GM19452 (cell line): ENCODE data around the gene GDNF.
"Not testable (repeated sequence)": the region's sequence is repeated elsewhere in the genome, so short reads cannot be mapped to it uniquely, and the experiment has no call there.

Experiments used
- ATAC-seq: cut with Tn5 transposase; IDR thresholded peaks from one replicate; pipeline ENCODE4 v1.9.1; 2021; ENCODE audit not compliant: unreplicated experiment

GDNF gene

DNA sequence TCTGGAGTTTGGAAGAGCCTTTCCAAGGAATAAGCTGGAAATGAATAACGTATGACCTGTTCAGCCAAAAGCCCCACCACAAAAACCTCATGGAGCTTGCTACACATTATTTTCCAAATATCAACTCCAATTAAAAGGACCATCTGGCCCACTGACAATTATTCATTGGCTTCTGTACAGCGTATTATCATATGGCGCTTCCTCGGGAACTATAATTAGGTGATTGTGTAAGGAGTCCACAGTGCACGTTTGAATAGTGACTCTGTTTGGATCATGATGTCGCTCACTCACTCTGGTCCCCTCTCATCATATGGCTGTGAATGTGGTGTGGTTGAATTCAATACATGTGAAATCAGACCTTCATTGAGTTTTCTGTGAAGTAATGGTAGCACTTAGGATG lies 52.1 kb downstream of the GDNF start:
- no peak for ATAC-seq

DNA sequence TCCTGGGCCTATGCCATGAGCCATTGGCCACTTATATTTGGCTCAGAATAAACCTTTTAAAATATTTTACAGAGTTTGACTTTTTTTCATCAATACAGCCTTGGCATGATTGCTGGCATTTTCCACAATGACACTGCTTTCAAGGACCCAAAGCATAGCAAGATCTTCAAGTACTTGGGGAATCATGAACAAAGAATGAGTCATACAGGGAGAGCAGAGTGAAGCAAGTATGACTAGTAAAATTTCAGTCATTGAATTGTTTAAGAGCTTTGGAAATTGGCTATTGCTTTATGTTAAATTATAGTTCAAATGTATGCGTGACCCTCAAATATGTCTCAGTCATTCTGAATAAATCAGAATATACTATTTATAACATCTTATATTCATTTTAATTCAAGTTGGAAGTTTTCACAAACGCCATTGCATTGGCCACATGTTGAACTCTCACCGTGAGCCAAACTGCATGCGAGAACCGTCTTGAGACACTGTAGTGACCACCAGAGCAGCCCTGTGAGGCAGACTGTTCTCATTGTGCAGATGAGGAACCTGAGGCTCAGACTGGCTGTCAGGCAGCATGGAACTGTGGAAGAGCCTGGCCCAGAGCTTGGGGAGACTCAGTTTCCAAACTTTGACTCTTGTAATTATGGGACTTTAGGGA lies 52.9 kb downstream of the GDNF start:
- ATAC-seq: no peak

DNA sequence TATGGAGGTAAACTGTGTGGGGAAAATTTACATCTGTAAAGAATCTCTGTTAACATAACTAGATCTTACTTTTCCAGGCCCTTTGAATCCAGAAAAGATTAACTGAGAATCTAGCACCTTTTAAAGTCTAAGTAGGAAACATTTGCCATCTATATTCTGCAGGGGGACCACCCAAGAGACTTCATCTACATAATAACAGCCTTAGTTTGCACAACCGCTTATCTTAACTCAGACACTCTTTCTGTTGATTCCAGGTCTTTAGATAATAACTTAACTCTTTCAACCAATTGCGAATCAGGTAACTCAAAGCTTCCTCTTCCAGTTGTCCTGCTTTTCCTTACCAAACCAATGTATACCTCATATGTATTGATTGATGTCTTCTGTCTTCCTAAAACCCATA lies 53.4 kb downstream of the GDNF start:
- ATAC-seq: no peak

DNA sequence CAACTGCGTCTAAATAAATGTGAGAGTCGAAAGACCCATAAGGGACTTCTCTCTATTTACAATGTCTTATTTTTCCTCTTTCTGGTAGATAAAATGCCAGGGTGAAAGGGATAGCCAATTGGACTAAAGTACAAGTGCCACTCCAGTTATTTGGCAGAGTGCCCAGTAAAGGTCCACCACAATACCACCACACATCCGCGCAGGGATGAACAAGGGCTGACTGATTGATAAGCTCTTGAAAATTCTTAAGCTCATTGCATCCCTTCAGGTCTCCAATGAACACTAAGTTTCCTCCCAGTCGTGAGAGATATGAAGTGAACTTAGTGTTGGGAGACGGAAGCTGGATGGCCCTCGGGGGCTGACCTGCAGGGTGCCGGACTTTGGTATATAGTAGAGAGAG lies 58.4 kb downstream of the GDNF start:
- not testable (repeated sequence) for ATAC-seq

DNA sequence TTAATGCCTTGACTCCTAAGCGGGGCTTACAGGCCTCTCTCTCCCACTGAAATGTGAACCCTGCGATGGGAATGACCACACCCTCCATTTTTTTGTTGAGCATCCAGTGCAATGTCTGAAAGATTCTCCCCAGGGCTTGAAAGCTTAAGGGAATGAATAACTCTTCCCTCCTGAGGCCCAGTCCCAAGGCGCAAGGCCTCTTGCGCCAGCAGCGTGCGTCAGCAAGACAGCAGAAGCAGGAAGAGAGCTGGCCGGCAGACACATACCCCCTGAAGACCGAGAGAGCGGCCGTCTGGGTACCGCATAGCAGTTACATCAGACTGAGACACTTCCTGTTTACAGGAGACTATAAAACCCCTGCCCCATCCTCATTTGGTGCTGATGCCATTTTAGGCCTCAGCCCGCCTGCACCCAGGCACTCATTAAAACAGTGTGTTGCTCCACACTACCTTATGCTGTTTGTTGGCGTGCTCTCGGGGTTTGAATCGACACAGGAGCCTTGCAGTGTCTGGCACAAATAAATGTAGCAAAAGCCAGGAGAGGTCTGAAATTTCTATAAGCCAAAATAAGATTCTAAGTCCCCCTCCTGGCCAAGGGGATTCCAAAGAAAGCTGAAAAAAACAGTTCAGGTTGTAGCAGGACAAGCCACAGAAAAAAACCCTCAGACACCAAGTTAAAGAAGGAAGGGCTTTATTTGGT lies 62.3 kb downstream of the GDNF start:
- ATAC-seq: no peak

DNA sequence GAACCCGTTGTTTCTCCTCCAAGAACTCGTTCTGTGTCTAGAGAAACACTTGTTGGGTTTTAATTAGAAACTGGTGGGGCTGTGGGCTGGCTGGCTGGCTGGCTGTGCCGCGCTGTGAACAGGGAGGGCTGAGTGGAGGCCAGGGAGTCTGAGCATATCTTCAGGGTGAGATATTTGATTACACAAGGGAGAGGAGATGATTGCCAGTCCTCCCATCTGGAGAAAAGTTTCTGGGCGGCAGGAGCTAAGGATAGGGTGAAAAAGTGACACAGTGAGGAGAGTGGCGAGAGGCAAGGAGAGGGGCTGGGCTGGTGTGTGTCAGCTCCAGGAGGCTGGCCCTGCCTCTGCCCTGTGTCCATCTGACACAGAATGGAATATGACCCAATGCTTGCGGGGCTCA lies 63.0 kb downstream of the GDNF start:
- no peak for ATAC-seq

DNA sequence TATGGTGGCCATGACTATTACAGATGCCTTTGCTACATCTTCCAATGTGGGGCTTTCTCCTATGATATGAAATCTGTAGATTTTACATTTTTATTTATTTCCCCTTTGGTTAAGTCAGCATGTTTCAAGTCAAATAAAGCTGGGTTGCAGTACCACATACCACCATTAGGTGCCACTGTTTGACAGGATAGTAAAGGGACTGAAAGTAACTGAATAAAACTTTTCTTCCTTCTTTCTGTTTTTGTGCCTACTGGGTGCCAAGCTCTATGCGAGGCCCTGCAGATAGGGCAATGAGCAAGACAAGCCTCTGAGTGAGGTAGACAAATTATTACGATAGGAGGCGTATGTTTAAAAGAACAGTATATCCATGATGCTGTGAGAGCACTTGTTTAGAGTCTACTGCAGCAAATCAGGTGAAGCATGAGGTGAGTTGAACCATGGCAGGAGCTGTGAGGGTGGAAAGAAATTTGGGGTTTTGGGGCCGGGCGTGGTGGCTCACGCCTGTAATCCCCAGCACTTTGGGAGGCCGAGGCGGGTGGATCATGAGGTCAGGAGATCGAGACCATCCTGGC lies 64.8 kb downstream of the GDNF start:
- ATAC-seq: no peak

DNA sequence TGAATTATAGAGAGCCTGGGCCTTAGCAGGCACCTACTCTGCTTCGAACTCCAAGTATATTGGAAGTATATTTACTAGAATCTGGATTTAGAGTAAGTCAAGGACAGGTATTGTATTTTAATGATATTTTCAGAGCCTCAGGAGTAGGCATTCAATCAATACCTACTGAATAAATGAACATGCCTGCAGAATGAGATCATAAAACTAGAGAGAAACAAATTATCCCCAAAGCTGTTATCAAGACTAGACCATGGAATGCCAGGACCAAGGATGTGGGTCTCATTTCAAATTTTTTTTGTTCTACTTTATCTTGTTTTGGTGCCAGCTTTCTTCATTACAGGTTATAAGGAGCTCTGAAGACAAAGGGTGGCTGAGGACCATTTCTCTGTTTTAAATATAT lies 66.0 kb downstream of the GDNF start:
- ATAC-seq: no peak

DNA sequence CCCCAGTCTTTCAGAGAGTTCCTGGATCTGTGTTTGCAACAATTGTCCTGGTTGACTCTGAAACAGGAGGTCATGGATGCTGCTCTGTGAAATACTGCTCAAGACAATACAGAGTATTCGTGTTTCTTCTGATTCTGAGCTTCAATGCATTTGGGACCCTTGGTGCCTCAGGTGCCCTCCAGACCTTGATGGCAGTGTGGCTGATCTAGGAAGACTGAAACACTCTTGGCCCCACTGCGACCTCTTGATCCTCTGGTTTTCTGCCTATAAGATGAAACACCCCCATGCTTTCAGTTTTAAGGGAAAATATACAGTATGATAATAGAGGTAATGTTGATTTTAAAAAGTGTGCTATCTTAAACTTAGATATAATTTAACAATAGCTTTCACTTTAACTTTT lies 67.6 kb downstream of the GDNF start:
- no peak for ATAC-seq

DNA sequence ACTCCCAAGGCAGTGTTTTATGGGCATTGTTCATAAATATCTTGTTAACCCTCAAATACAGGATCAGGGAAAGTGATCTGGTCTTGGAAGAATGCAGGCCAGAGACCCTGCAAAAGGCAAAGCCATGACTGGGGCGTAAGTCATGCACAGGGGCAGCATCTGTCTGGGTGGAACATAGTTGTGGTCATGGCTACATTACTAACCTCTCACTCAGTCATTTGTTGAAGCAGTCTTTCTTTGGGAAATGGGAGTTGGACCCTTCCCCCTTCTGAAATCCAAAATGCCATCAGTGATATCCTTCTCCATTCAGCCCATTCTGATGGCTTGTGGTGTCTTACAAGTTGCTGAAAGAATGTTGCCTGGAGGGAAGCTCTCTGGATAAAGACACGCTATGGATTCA lies 68.1 kb downstream of the GDNF start:
- ATAC-seq: no peak

DNA sequence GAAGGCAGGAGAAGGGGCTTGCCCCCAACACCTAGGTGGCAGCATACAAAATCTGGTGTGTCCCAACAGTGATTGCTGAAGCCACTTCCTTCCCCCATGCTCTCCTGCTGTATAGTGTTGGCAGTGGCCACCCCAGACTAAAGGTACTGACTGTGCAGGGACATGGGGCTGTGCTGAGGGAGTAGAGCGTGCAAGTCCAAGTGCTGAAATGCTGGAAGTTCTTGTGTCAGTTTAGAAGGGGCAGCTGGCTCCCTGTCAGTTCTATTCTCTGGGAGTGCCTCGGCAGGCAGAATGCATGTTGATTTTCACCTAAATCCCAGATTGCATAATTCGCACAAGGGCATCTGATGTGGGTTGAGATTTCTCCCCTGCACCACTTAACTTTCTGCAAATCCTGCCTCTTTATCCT lies 68.6 kb downstream of the GDNF start:
- no peak for ATAC-seq

DNA sequence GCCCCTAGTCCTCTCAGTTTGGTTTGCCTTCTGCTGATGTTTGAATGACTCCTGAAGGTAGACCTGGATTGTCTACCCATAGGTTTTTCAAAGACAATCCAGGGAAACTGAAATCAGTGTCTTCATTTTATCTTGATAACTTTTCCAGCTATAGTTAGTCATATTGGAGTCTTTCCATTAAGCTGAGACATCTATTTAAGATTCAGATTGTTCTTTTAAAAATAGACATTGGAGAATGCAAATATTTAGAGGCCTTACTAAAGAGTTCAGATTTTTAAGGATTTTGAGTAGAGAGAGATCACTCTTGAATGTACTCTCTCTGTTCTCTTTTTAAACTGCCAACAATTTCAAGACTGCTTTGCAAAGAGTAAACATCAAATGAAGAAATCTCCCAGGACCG lies 69.1 kb downstream of the GDNF start:
- no peak for ATAC-seq

DNA sequence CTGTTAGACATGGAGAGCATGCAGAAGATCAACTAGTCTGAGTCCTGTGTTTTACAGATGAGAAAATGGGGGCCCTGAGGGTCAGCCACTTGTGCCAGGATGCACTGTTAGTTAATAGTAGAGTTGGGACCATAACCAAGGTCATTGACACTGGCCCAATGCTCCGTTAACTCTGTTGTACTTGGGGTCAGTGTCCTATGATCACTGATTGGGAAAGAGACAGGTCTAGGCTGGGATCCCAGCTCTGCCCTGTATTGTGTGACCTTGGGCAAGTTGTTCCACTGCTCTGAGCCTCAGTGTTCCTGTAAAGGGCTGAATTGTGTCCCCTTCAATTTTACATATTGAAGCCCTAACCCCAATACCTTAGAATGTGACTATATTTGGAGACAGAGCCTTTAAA lies 70.0 kb downstream of the GDNF start:
- ATAC-seq: no peak

DNA sequence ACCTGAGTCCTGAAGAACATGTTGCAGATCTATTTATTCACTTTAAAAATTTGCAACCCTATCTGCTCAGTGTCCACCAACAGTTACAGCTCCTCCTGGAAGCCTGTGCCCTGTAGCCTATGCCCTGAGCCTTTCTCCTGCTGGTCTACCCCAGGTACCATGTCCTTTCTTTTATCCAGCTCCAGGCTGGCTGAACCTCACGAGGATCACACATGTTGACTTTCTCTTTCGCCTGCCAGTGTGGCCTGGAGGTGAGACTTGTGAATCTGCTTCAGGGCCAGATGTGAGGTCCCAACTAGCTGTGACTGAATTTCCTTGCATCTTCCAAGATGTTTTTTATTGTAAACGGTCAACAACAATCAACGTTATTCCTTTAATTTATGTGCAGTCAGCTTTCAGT lies 70.7 kb downstream of the GDNF start:
- ATAC-seq: no peak

DNA sequence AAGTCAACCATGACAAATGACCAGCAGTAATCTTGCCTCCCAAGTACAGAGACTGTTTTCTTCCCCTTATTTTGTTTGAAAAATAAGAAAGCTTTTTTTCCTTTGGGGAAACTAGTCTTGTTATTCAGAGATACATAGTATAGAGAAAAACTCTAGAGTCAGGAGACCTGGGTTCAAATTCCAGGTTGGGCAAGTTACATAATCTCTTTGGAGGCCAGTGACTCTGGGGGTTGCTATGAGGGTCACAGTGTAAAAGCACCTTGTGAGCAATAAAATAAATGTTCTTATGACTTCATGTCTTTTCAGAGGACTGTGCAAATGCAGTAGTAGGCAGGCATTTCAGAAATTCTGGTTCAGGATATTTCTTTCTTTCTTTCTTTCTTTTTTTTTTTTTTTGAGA lies 71.5 kb downstream of the GDNF start:
- no peak for ATAC-seq

DNA sequence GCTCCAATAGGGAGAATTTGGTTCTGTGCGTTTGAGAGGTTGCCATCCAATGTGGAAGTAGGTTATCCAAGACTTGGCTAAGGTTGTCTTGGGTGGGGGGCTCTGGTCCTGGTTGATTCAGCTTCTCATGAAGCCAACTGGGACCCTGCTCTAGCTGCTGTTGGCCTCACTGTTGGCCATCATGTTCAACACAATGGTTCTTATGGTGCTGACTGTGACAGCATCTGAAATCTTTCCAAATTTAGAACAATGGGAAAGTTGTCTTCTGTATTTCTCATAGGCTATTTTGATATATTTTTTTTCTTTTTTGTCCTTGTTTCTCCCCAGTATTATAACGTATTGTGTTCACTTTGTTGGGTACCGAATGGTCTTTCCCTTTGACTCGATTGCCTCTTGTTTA lies 71.9 kb downstream of the GDNF start:
- no peak for ATAC-seq

DNA sequence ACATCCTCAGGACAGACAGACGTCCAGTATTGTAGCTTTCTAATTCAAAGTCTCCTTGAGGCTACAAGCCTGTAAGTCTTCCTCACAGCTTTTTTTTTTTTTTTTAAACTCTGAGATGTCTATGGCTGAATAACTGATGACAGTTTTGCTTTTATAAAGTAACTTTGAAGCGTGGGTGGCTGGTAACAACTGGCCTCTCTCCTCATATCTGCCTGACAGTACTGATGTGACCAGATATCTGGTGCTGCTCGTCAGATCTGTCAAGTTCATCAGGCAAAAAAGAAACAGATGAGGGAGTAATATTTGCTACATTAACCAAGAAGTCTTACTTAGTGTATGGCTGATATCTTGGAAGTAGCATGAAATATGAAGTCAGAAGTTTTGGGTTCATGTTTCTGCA lies 72.6 kb downstream of the GDNF start:
- ATAC-seq: no peak
